Smooth muscle cell of trachea (primary cell): Measurements from ENCODE around the gene GPR161. TPM values are rescaled to one million over a fixed set of nuclear protein-coding genes. Genes with fewer than 3 reads are reported as not detected.

ENCODE experiments used
- total RNA-seq: library from RNA; depleted of rRNA; stranded (reverse); fragments of >200 nt; gene quantifications from 2 replicates; pipeline ENCODE4 v1.2.1, GENCODE V29; 2014

The GPR161 gene, protein sequence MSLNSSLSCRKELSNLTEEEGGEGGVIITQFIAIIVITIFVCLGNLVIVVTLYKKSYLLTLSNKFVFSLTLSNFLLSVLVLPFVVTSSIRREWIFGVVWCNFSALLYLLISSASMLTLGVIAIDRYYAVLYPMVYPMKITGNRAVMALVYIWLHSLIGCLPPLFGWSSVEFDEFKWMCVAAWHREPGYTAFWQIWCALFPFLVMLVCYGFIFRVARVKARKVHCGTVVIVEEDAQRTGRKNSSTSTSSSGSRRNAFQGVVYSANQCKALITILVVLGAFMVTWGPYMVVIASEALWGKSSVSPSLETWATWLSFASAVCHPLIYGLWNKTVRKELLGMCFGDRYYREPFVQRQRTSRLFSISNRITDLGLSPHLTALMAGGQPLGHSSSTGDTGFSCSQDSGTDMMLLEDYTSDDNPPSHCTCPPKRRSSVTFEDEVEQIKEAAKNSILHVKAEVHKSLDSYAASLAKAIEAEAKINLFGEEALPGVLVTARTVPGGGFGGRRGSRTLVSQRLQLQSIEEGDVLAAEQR
- 15.3 and 26.8 TPM in 2 replicates for total RNA-seq

DNA sequence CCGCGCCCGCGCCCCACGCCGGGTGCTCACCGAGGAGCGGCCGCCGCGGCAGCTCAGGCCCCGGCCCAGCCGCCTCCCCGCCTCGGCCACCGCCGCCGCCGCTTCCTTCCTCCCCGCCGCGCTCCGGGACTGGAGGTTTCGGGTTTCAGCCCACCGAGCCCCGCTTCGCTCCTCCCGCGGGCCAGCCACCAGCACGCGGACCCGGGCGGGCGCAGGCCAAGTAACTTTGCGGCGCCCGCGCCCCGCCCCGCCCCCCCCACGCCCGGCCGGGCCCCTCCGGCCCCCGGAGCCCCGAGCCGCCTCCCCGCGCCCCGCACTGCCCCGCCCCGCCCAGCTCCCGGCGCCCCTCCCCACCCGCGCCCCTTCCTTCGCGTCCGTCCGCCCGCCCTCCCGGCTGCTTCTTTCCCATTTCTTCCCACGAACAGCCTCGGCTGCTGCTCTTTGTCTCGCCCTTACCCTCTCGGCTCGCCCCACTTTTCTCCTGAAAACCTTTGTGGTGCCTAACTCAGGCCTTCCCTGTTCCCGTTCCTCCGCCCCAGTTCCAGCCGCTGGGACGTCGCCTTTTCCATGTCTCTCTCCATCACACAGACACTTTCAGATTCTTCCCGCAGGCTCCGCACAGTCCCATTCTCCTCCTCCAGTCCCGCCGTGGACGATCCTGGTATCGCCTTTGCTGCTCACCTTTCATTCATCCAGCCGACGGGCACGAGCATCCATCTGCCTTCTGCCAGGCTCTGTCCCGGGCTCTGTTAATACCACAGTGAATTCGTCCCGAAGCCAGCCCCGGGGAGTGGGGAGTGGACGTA lies at the start of gene GPR161:
GPR161 (minus strand) TSS at position 222 of the 806 bp plus-strand sequence. CDS start 32,080 bp downstream, outside the sequence.

DNA sequence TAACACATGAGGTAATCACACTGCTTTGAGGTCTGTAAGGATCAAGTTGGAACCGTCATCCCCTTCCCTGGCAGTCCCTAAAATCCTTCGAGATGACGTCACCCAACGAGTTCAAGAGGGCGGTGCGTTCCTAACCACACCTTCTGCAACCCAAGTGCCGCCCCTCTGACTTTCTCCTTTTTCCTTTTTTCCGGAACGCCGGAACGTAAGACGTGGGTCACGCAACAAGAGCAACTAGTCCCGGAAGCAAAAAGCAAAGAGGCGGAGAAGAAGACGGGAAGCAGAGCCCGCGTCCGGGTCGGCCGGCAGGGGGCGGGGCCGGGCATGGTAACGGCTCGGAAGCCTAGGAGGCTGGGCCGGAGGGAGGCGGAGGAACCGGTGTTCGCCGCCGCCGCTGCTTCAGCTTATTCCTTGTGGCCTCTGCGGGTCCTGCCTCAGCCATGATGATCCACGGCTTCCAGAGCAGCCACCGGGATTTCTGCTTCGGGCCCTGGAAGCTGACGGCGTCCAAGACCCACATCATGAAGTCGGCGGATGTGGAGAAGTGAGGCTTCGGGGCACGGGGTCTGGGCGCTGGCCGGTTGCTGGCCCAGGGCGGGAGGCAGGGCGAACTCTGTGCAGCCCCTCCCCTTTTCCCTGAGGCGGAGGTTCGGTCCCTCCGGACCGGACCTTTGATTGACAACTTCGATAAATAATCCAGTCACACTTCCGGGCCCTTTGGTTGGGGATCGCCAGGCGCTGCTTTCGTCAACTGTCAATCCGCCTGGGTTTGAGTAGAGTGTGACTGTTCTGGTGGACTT lies 42.1 kb upstream of the GPR161 start, which contains the start of gene TIPRL:
TIPRL (plus strand) TSS at position 325 of the 800 bp plus-strand sequence; CDS start at position 441, 116 bp downstream.

Other genes with a start within 250 kb of the GPR161 start
- gene ADCY10, start 222.8 kb downstream of the GPR161 start, total RNA-seq, result under 0.01 and 0.15 TPM in 2 replicates
- gene DCAF6, start 200.2 kb downstream of the GPR161 start, total RNA-seq, result 83.2 and 107 TPM in 2 replicates
- 38.2 and 47.6 TPM in 2 replicates for gene MPC2, start 199.9 kb downstream of the GPR161 start, total RNA-seq
- gene TIPRL, start 42.0 kb upstream of the GPR161 start, total RNA-seq, result 30.1 and 46.0 TPM in 2 replicates
- 40.3 and 58.2 TPM in 2 replicates for gene SFT2D2, start 89.1 kb upstream of the GPR161 start, total RNA-seq
- 0.58 and 2.0 TPM in 2 replicates for gene TBX19, start 143.9 kb upstream of the GPR161 start, total RNA-seq